ENCODE data around the gene CDCA4.

Gene CDCA4

GRCh38 chr14:105012171-105012985 lies 8.5 kb downstream of the CDCA4 start:
- no peak for DNase-seq

GRCh38 chr14:105011312-105011990 lies 9.4 kb downstream of the CDCA4 start:
- no peak for DNase-seq

GRCh38 chr14:105010891-105011291 lies 10.0 kb downstream of the CDCA4 start:
- DNase-seq, result no peak

GRCh38 chr14:105010106-105010505 lies 10.8 kb downstream of the CDCA4 start:
- DNase-seq, result no peak

- DNase-seq, result no peak
These were observed 13.2 kb downstream of the CDCA4 start for GRCh38 chr14:105007593-105008264.

GRCh38 chr14:105006831-105007592 lies 13.9 kb downstream of the CDCA4 start:
- DNase-seq, result no peak

GRCh38 chr14:105005929-105006830 lies 14.7 kb downstream of the CDCA4 start:
- DNase-seq, result no peak

- DNase-seq, result no peak
These were observed 15.5 kb downstream of the CDCA4 start for GRCh38 chr14:105005329-105005928.

GRCh38 chr14:104999361-104999760 lies 21.5 kb downstream of the CDCA4 start:
- DNase-seq, result no peak

GRCh38 chr14:104998801-104999200 lies 22.1 kb downstream of the CDCA4 start:
- DNase-seq, result no peak

GRCh38 chr14:104996483-104996882 lies 24.4 kb downstream of the CDCA4 start:
- DNase-seq, result no peak

GRCh38 chr14:104996032-104996431 lies 24.9 kb downstream of the CDCA4 start:
- no peak for DNase-seq

- DNase-seq, result no peak
These were observed 25.9 kb downstream of the CDCA4 start for GRCh38 chr14:104994978-104995377.

- DNase-seq, result no peak
These were observed 26.9 kb downstream of the CDCA4 start for GRCh38 chr14:104993808-104994591.

GRCh38 chr14:104993306-104993705 lies 27.6 kb downstream of the CDCA4 start:
- no peak for DNase-seq

- no peak for DNase-seq
These were observed 28.4 kb downstream of the CDCA4 start for GRCh38 chr14:104992501-104992900.

- no peak for DNase-seq
These were observed 29.0 kb downstream of the CDCA4 start for GRCh38 chr14:104991896-104992230.

- no peak for DNase-seq
These were observed 31.0 kb downstream of the CDCA4 start for GRCh38 chr14:104989951-104990303.

GRCh38 chr14:104989236-104989950 lies 31.5 kb downstream of the CDCA4 start:
- no peak for DNase-seq

- no peak for DNase-seq
These were observed 34.3 kb downstream of the CDCA4 start for GRCh38 chr14:104986487-104987164.
